ENCODE measurements around the gene LAMA2. TPM values are rescaled to one million over a fixed set of nuclear protein-coding genes. Genes with fewer than 3 reads are reported as not detected.

The LAMA2 gene
- total and polyA plus RNA-seq, 2 of the 13 experiments (the other 11 are each of a cell fraction or from before 2014, with no cell fraction given) = 0.11 to 0.28 TPM

- Histone ChIP-seq H2AFZ (ENCODE audit: low read length) (no peak overlapping the region), H3K27ac (ENCODE audit: extremely low read length, insufficient read depth, low read length) (no peak overlapping the region), H3K9me3 (ENCODE audit: low read length) (no peaks in the 10 kb centered on the region), H3K36me3 (replicated peaks in 1 of 2; ENCODE audit: control insufficient read depth in 1 of 2, insufficient read depth in 2 of 2, low read length in 2 of 2) (no peaks in the 10 kb centered on the region), H3K4me2 (ENCODE audit: low read depth, low read length) (no peak overlapping the region), H3K79me2 (ENCODE audit: insufficient read depth, low read length) (no peaks in the 10 kb centered on the region), H3K4me3 (replicated peaks in 1 of 3; ENCODE audit: insufficient read depth in 1 of 3, low read depth in 2 of 3, low read length in 3 of 3) (no peak overlapping the region), H3K9ac (ENCODE audit: insufficient read depth, low read depth, low read length) (no peak overlapping the region), H4K20me1 (ENCODE audit: insufficient read depth, low read length) (no peaks in the 10 kb centered on the region), H3K27me3 (ENCODE audit: control insufficient read depth in 1 of 2, insufficient read depth in 2 of 2, low read length in 2 of 2) (no peaks in the 10 kb centered on the region), H3K4me1 (ENCODE audit: insufficient read depth, low read length) (no peaks in the 10 kb centered on the region)
- POLR2A ChIA-PET = no interaction called here
- DNase-seq (ENCODE audit: low spot score) = no peak
- ATAC-seq = no peak
- FAIRE-seq = no peak
- in situ Hi-C loops (cut with HindIII; ENCODE audit: extremely low pct_ligation_motif_present, low pct_unique_long_range_greater_than_20kb) (no loop called here), intact Hi-C loops (cut with micrococcal nuclease; ENCODE audit: unreplicated experiment) (no loop called here)
- CTCF ChIA-PET (ENCODE audit: low intra/inter-chr PET ratio, low total read pairs) = no interaction called here
- BruUV-seq (replicated peaks) = no TSS peak
- WGBS (ENCODE audit: low lambda C conversion rate) = 4% methylated on average over 2 of the region's 2 CpGs
- TF ChIP-seq IKZF5 (CRISPR knock-in tag; IDR thresholded peaks at IDR 0.05) (no peak), ZNF30 (CRISPR knock-in tag; IDR thresholded peaks at IDR 0.05) (no peak), JUN (CRISPR knock-in tag; IDR thresholded peaks at IDR 0.05) (no peak), RXRA (CRISPR knock-in tag; IDR thresholded peaks at IDR 0.05) (no peak), ZBTB39 (CRISPR knock-in tag; IDR thresholded peaks at IDR 0.05) (no peak), GPBP1L1 (CRISPR knock-in tag; IDR thresholded peaks at IDR 0.05) (no peak), NFE2 (CRISPR knock-in tag; IDR thresholded peaks at IDR 0.05) (no peak), PAF1 (CRISPR knock-in tag; IDR thresholded peaks at IDR 0.05) (no peak), TFDP2 (CRISPR knock-in tag; IDR thresholded peaks at IDR 0.05) (no peak), MAFF (IDR thresholded peaks at IDR 0.05; ENCODE audit: low read depth, low read length) (peak; percentile 3; the same call in 1 of the 2 replicates), NR1H2 (CRISPR knock-in tag; IDR thresholded peaks at IDR 0.05; ENCODE audit: borderline replicate concordance, low read depth) (no peak), DPF2 (CRISPR knock-in tag; IDR thresholded peaks at IDR 0.05; ENCODE audit: borderline replicate concordance, low read depth) (no peak), MAFK (conservative IDR thresholded peaks at IDR 0.05 in 1 of 2, IDR thresholded peaks at IDR 0.05 in 1 of 2; ENCODE audit: low read length in 2 of 2) (0 out of 4 replicates have a peak, but pooled peaks of 1 of the 2 experiments have one; percentile 8), SCMH1 (CRISPR knock-in tag; IDR thresholded peaks at IDR 0.05; ENCODE audit: borderline replicate concordance) (no peak)
Observed at GRCh38 chr6:129460221-129460620, 577.3 kb downstream of the LAMA2 start.

Measured in HepG2 (cell line).